DMS79 (cell line): Measurements from ENCODE around the gene ZNF436.
A peak's percentile ranks its signal among the peaks of the same experiment; 100 is the strongest.

ENCODE experiments used
- DNase-seq: peaks from one replicate; lab custom pipeline; 2025; lab: John Stamatoyannopoulos, UW

Gene ZNF436

GRCh38 chr1:23369335-23370013 is at the start of gene ZNF436:
Gene ZNF436, minus strand, starts transcription at chr1:23369836. Its CDS starts 1,831 bp downstream, at chr1:23368005.
- peak; percentile 91 for DNase-seq

- no peak for DNase-seq
Measured at GRCh38 chr1:23419180-23419579, 49.5 kb upstream of the ZNF436 start.

DNA sequence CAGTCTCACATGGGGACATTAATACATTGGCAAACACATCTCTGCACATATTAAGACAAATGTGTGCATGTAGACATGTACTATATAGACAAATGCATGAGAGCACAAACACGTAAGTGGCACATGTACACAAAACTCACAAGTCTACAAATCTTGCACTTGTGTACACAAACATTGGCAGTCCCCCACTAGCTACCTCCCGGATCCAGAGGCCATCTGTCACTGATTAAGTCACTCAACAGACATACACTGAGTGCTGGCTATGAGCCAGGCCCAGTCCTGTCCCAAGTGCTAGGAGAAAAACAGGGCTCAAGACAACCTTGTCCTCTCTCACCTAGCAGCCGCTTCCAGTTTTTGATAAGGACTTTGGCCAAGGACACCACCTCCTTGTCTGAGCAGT is 47.9 kb upstream of the ZNF436 start:
- peak; percentile 9 for DNase-seq

- DNase-seq = no peak
Measured at GRCh38 chr1:23416964-23417363, 47.3 kb upstream of the ZNF436 start.

DNA sequence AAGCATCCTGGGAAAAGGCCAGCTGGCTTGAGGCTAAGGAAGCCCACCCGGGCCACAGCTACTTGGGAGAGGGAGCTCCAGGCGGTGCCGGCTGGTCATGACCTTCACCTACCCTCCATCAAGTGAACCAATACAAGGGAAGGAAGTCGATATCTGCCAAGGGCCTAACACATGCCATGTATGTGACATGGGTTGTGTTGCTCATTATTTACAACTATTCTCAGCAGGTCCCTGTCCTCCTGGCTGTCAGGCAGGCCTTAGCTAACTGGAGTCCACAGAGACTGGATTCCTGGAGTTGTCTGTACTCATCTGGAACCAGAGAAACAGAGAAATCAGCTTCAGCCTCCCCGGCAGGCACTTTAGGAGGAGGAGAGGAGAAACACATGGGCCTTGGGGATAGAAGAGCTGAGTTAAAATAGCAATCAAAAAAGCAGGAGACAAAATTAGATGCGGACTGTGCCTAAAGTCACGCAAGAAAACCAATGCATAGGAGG is 39.2 kb upstream of the ZNF436 start:
- DNase-seq = no peak

GRCh38 chr1:23407016-23407630 is 37.5 kb upstream of the ZNF436 start:
- no peak for DNase-seq

GRCh38 chr1:23405946-23406345 is 36.3 kb upstream of the ZNF436 start:
- no peak for DNase-seq

DNA sequence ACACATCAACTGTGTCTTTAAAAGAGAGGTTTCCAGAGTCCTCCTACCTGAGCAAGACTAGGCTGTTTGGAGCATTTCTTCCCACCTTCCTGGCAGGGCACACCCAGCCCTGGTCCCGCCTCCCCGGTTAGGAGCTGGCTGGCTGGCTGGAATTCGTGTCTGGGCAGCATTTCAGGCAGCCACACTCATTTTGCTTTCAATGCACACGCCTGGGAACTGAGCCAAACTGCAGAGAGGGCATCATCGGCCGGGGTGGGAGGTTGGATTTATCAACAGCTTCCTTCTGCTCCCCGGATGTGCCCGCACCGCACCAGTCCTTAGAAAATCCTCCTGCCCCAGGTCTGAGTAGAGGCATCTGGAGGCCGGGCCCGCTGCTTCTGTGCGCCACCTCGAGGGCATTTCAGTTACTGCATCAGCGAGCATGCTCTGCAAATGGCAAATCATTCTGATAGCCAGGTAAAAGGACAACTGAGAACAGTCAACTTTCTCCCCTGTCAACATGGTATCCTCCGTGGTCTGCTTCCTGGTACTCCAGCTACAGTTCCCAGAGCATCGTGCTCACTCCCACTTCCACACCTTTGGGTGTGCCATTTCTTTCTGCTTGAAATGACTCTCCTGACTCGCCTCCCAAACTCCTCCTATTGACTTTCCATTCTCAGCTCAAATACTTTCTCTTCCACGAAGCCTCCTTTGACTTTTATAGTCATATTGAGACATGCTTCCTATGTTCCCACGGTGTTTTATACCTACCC is 34.3 kb upstream of the ZNF436 start:
- peak; percentile 97 for DNase-seq

- no peak for DNase-seq
Measured at GRCh38 chr1:23403355-23403734, 33.7 kb upstream of the ZNF436 start.

DNA sequence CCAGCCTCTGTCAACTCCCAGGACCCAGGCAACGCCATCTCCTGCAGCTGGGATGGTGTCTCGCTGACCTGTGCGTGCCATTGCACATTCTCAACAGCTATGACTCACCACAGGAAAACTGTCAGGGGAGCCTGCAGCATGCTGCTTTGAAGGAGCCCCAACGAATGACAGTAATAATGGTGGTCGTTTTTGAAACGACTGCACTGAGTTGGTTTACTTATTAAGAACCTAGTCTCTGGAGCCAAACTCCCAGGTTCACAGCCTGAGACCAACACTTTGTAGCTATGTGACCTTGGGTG is 33.4 kb upstream of the ZNF436 start:
- no peak for DNase-seq

GRCh38 chr1:23402286-23403037 is 32.8 kb upstream of the ZNF436 start:
- DNase-seq = no peak

GRCh38 chr1:23401313-23401712 is 31.7 kb upstream of the ZNF436 start:
- no peak for DNase-seq

DNA sequence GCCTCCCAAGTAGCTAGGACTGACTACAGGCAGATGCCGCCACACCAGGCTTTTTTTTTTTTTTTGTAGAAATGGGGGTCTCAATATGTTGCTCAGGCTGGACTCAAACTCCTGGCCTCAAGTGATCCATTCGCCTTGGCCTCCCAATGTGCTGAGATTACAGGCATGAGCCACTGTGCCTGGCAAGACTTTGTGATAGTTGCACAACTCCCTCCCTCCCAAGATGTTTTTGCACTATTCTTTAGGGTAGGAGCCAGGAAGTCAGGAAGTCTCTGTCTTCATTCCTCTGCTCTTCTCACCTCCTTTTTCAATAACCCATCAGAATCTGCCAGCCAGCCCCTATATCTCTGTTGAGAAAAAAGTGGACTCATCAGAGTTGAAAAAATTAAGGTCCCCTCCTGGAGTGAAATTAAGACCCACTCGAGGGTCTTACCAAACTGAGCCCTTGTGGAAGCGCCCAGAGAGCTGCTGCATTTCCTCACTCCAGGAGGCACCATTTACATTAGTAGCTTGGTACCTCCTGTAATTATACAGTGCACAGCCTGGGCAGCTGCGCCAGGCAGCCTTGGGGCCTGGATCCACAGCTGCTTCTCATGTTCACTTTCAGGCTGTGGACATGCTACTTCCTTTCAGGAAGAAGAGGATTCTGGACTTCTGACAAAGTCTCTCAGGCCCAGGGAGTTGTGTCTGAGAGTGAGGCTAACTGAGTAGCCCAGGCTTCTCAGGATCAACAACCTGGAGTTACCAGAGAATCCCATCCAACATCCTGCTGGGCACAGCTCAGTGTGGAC is 30.9 kb upstream of the ZNF436 start:
- DNase-seq = no peak

- no peak for DNase-seq
Measured at GRCh38 chr1:23399229-23399628, 29.6 kb upstream of the ZNF436 start.

DNA sequence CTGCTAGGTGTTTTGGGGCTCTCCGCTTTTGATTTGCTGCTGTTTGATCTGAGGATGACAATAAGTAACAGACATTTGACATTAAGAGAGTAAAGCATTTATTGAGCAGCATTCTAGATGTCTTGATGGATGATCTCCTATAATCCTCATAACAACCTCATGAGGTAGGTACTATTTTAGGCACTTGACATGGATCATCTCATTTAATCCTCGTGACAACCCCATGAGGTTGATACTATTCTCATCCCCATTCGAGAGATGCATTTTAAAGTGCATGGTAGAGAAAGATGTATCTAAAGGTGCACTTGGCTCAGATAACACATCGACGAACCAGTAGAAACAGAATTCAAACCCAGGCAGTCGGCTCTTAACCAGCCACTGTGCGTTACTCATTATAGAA is 28.3 kb upstream of the ZNF436 start:
- no peak for DNase-seq

DNA sequence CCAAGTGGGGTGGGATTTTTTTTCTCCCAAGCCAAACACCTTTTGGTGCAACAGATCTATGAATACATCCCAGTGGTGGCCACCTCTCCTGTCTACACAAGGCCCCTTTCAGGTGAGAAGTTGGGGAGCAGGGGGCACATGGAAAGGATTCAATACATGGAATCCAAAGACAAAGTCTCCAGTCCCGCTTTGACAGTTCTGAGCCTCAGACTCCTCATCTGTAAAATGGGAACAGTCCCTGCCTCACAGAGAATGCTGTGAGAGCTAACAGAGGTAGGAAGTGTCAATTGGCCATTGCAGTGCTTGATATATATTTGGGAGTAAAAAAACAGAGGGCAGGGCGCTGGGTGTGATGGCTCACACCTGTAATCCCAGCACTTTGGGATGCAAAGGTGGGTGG is 26.7 kb upstream of the ZNF436 start:
- DNase-seq = no peak

- DNase-seq = no peak
Measured at GRCh38 chr1:23395849-23396248, 26.2 kb upstream of the ZNF436 start.

DNA sequence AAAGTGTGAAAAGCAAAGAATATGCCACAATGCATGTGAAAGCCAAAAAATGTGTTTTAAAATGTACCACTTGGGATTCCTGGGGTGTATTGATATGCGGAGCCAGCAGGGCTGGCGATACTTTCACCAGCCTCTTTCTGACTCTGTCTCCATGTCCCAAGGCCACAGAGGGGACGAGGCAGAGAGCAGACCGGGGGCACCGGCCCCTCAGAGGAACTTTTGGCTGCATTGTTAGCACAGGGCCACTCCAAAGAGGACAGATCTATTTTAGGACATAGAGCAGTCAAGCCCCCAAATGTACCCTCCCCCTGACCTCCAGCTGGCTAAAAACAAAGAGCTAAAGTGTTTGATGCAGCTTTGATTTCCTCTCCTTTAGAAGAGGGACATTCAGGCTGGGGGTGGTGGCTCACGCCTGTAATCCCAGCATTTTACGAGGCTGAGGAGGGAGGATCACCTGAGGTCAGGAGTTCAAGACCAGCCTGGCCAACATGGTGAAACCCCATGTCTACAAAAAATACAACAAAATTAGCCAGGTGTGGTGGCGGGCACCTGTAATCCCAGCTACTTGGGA is 25.6 kb upstream of the ZNF436 start:
- DNase-seq = no peak

- no peak for DNase-seq
Measured at GRCh38 chr1:23394684-23395083, 25.0 kb upstream of the ZNF436 start.

- DNase-seq = no peak
Measured at GRCh38 chr1:23394181-23394580, 24.5 kb upstream of the ZNF436 start.

GRCh38 chr1:23393706-23394105 is 24.1 kb upstream of the ZNF436 start:
- DNase-seq = no peak
